Uterus (tissue), 4 donors: Measurements from ENCODE around the gene KICS2. TPM values are rescaled to one million over a fixed set of nuclear protein-coding genes. Genes with fewer than 3 reads are reported as not detected.

Experiments
- DNase-seq, 2 donors: peaks; one replicate each; pipeline ENCODE4 v3.0.0-alpha.2; 2019 to 2020
- H3K27ac ChIP-seq, 2 donors: fragments of 200-600 bp; sonication (generic); 1 replicate in 1 of 2; 2 replicates in 1 of 2; pipeline ENCODE4 v1.5.1; 2016 to 2018
- H3K27me3 ChIP-seq, 2 donors: fragments of 200-600 bp; sonication (generic); one replicate each; pipeline ENCODE4 v1.5.1; 2018 to 2019; ENCODE audit warnings: control low read depth in 1 of 2
- H3K36me3 ChIP-seq, 2 donors: fragments of 200-600 bp; sonication (generic); one replicate each; pipeline ENCODE4 v1.5.1; 2019; ENCODE audit warnings: control low read depth in 1 of 2
- H3K4me1 ChIP-seq, 2 donors: fragments of 200-600 bp; sonication (generic); one replicate each; pipeline ENCODE4 v1.5.1; 2018 to 2019; ENCODE audit warnings: control low read depth in 1 of 2
- H3K4me3 ChIP-seq, 2 donors: fragments of 200-600 bp; sonication (generic); 1 replicate in 1 of 2; 2 replicates in 1 of 2; pipeline ENCODE4 v1.5.1; 2018 to 2019; ENCODE audit warnings: mild to moderate bottlenecking in 1 of 2
- H3K9me3 ChIP-seq, 2 donors: fragments of 200-600 bp; sonication (generic); one replicate each; pipeline ENCODE4 v1.5.1; 2019; ENCODE audit warnings: control low read depth in 1 of 2
- CTCF ChIP-seq, 4 experiments: fragments of 200-600 bp in 2 of 4; fragments of 450-650 bp in 2 of 4; sonication (generic) in 2 of 4; IDR thresholded peaks; one replicate each; pipeline ENCODE4 v1.5.1; 2016 to 2019; ENCODE audit warnings: antibody characterized with exemption in 4 of 4, mild to moderate bottlenecking in 2 of 4, moderate library complexity in 1 of 4
- POLR2A ChIP-seq, 2 donors: fragments of 450-650 bp; IDR thresholded peaks; one replicate each; pipeline ENCODE4 v1.6.1; 2016; ENCODE audit warnings: antibody characterized with exemption in 2 of 2, mild to moderate bottlenecking in 1 of 2, moderate library complexity in 1 of 2
- intact Hi-C: fragments of 100-400 bp; cut with DNase I; formaldehyde crosslinking; loops from one replicate; pipeline ENCODE4 v1.15.1; 2023; ENCODE audit warnings: low total_unique reads
- total RNA-seq, 4 donors: library from RNA; depleted of rRNA in 3 of 4; stranded (reverse); fragments of >200 nt in 3 of 4; gene quantifications; one replicate each; pipeline versions ENCODE4 v1.1.0 to v1.2.4, GENCODE V29; 2014 to 2023
- donor health status: DM: yes; HTN: yes; CAD: no.

The KICS2 gene
- total RNA-seq = 1 to 10 TPM in 3 of 4 donors, under 1 TPM in 1; 0.51 to 9.0 (median 6.6) TPM

DNA sequence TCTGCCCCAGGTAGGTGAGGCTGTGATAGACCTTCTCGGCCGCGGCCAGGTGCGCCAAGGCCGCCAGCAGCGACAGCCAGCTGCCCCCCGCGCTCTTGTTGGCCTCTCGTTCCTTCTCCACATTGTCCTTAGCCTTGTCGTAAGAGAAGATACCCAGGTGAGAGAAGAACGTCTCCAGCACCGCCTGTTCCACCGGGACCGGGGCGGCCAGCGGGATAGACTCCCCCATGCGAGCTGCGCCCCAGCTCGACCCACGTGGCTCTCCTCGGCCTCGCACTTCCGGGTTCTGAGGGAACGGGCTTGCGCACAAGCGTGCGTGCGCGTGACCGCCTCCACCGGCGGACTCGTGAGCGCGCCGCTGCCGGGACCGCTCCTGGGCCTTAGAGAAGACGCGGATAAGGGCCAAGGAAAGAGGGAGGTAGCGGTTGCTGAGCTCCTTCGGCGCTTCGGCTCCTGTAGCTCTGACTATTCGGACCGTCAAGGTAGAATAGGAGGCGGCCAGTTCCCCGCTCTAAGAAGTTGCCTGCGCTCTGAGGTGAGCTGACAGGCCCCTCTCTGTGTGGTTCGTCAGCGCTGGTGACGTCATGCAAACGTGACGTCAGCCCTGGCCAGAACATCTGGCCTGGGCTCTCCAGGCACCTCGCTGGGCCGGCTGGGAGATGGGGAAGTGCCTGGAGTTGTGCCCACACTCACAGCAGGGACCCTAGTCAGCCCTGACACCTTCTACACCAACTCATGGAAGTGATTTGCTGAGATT lies at the start of gene KICS2:
TSS of gene KICS2 (minus strand) at position 288 of the 757 bp plus-strand sequence. CDS start at position 229, 59 bp downstream.
- H3K36me3 ChIP-seq = no peaks in the 10 kb centered on the region
- peak within 1 kb of the TSS; percentile 87 to 88 for H3K27ac ChIP-seq
- no peaks in the 10 kb centered on the region for H3K4me1 ChIP-seq
- peak within 1 kb of the TSS; percentile 64 to 92 for H3K4me3 ChIP-seq
- peak; percentile 91 to 93 for DNase-seq
- intact Hi-C loops = no loop called here
- TF ChIP-seq POLR2A (IDR thresholded peaks at IDR 0.05) (peak; percentile 55 to 82), CTCF (IDR thresholded peaks at IDR 0.05) (peak in 1 of 4 experiments; percentile 6)
- H3K27me3 ChIP-seq = no peaks in the 10 kb centered on the region
- H3K9me3 ChIP-seq = no peaks in the 10 kb centered on the region

DNA sequence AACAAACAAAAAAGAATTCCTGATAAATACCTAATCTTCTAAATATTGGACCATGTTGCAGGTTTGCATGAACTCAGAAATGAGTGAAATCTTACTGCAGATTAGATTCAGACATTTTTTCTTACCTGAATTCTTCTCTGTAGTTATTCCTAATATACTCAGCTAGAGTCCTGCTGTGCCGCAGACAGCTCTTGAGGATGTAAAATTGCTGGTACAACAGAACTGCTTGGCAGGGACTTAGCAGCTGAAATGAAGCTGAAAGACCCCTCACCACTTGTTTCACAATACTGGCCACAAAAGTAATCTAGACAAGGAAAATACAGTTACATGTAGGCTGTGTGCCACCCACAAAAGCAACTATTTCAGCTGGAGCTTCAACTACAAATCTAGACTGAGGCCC lies 48.3 kb upstream of the KICS2 start:
- no peaks in the 10 kb centered on the region for H3K36me3 ChIP-seq

DNA sequence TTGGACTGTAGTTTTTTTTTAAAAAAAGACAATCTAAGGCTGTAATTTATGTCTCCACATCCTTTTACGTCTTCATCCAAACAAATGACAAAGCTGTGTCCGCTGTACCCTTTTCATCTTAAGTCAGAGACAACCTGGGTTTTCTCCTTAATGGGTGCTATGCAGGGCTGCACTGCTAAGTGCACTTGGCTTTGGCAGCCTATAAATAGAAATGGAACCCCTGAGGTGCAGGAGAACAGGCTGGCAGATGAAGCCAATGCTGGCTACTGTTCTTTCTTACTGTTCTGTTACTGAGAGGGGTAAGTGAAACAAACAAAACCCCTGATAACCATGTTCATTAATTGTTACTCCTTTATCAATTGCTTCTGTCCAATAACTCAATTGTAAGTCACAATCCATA lies 47.1 kb upstream of the KICS2 start:
- intact Hi-C loops = no loop called here
- no peaks in the 10 kb centered on the region for H3K36me3 ChIP-seq
- no peaks in the 10 kb centered on the region for H3K4me1 ChIP-seq
- no peak for DNase-seq
- no peak overlapping the region for H3K27ac ChIP-seq
- TF ChIP-seq POLR2A (IDR thresholded peaks at IDR 0.05) = no peak
- TF ChIP-seq CTCF (IDR thresholded peaks at IDR 0.05) = no peak
- no peak overlapping the region for H3K4me3 ChIP-seq
- H3K27me3 ChIP-seq = no peaks in the 10 kb centered on the region
- H3K9me3 ChIP-seq = no peaks in the 10 kb centered on the region

More for the DNA sequence above, 48.3 kb upstream of the KICS2 start:
- Histone ChIP-seq H3K4me1 (no peaks in the 10 kb centered on the region), H3K4me3 (no peak overlapping the region), H3K9me3 (no peaks in the 10 kb centered on the region), H3K27ac (no peak overlapping the region), H3K27me3 (no peaks in the 10 kb centered on the region)
- TF ChIP-seq CTCF (IDR thresholded peaks at IDR 0.05) (no peak), POLR2A (IDR thresholded peaks at IDR 0.05) (no peak)
- intact Hi-C loops = no loop called here
- no peak for DNase-seq

DNA sequence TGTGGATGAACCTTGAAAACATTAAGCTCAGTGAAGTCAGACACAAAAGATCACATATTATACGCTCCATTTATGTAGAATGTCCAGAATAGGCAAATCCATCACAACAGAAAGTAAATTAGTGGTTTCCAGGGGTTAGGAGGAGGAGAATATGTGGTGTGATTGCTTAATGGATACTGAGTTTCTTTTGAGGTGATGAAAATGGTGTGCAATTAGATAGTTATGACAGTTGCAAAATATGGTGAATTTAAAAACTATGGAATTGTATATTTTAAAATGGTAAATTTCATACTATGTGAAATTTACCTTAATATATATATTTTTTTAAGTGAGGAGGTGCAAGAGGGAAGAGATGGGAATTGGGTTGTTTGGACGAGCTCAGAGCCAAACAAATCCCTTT lies 46.3 kb upstream of the KICS2 start:
- Histone ChIP-seq H3K9me3 (no peaks in the 10 kb centered on the region), H3K27me3 (no peaks in the 10 kb centered on the region), H3K36me3 (no peaks in the 10 kb centered on the region), H3K4me1 (no peaks in the 10 kb centered on the region), H3K4me3 (no peak overlapping the region), H3K27ac (no peak overlapping the region)
- intact Hi-C loops = no loop called here
- DNase-seq = no peak
- TF ChIP-seq CTCF (IDR thresholded peaks at IDR 0.05) (no peak), POLR2A (IDR thresholded peaks at IDR 0.05) (no peak)

- no peaks in the 10 kb centered on the region for H3K9me3 ChIP-seq
- no peak for DNase-seq
- TF ChIP-seq CTCF (IDR thresholded peaks at IDR 0.05) = no peak
- no peak overlapping the region for H3K27ac ChIP-seq
- no peaks in the 10 kb centered on the region for H3K27me3 ChIP-seq
- intact Hi-C loops = no loop called here
- no peaks in the 10 kb centered on the region for H3K36me3 ChIP-seq
- no peaks in the 10 kb centered on the region for H3K4me1 ChIP-seq
- no peak overlapping the region for H3K4me3 ChIP-seq
These were observed 43.7 kb upstream of the KICS2 start for GRCh38 chr12:64265839-64266238.
